Keratinocyte (primary cell): ENCODE data around the gene NKX1-2. TPM values are rescaled to one million over a fixed set of nuclear protein-coding genes. Genes with fewer than 3 reads are reported as not detected.

Experiments used
- DNase-seq: peaks from one replicate; pipeline ENCODE4 v3.0.0-alpha.2; 2011; ENCODE audit warnings: low read depth, missing footprints, low spot score
- FAIRE-seq: peaks from 2 replicates; lab custom pipeline; 2011; peaks lifted over from hg19 to GRCh38; lab: Jason Lieb, UNC
- H2AFZ ChIP-seq: 2 replicates; pipeline ENCODE4 v1.6.0; 2012; ENCODE audit warnings: low read length, control low read depth, inconsistent platforms; ENCODE audit not compliant: control insufficient read depth
- H3K27ac ChIP-seq: 2 replicates; pipeline ENCODE4 v1.5.1; 2011; ENCODE audit warnings: low read length; ENCODE audit not compliant: control insufficient read depth, insufficient read depth
- H3K27me3 ChIP-seq: 3 replicates; pipeline ENCODE4 v1.6.0; 2011; ENCODE audit warnings: low read length; ENCODE audit not compliant: control insufficient read depth, insufficient read depth; ENCODE audit errors: extremely low read depth
- H3K36me3 ChIP-seq, 2 experiments: 2 replicates in 1 of 2; 3 replicates in 1 of 2; pipeline ENCODE4 v1.5.1; 2011; ENCODE audit warnings: low read length in 2 of 2, mild to moderate bottlenecking in 1 of 2; ENCODE audit not compliant: control insufficient read depth in 2 of 2, insufficient read depth in 2 of 2; ENCODE audit errors: extremely low read depth in 1 of 2
- H3K4me1 ChIP-seq: 3 replicates; pipeline ENCODE4 v1.5.1; 2011; ENCODE audit warnings: low read length; ENCODE audit not compliant: control insufficient read depth, insufficient read depth; ENCODE audit errors: extremely low read depth
- H3K4me2 ChIP-seq: 3 replicates; pipeline ENCODE4 v1.6.0; 2011; ENCODE audit warnings: low read depth, low read length; ENCODE audit not compliant: control insufficient read depth, insufficient read depth; ENCODE audit errors: extremely low read depth
- H3K4me3 ChIP-seq, 3 experiments: fragments of 200-600 bp in 1 of 3; sonication (generic) in 1 of 3; 2 replicates in 2 of 3; 3 replicates in 1 of 3; pipeline ENCODE4 v1.5.1; 2011 to 2016; ENCODE audit warnings: low read length in 3 of 3, mild to moderate bottlenecking in 3 of 3, control low read depth in 2 of 3, inconsistent platforms in 1 of 3, low read depth in 1 of 3, mixed read lengths in 1 of 3, mixed run types in 1 of 3, moderate library complexity in 1 of 3; ENCODE audit not compliant: control insufficient read depth in 2 of 3, insufficient read depth in 2 of 3; ENCODE audit errors: extremely low read depth in 1 of 3
- H3K79me2 ChIP-seq: 2 replicates; pipeline ENCODE4 v1.6.0; 2012; ENCODE audit warnings: low read length; ENCODE audit not compliant: control insufficient read depth, insufficient read depth
- H3K9ac ChIP-seq: 3 replicates; pipeline ENCODE4 v1.6.0; 2011; ENCODE audit warnings: low read length; ENCODE audit not compliant: control insufficient read depth, insufficient read depth; ENCODE audit errors: extremely low read depth
- H3K9me1 ChIP-seq: 3 replicates; pipeline ENCODE4 v1.6.0; 2011; ENCODE audit warnings: low read length; ENCODE audit not compliant: control insufficient read depth, insufficient read depth; ENCODE audit errors: extremely low read depth
- H3K9me3 ChIP-seq: 2 replicates; pipeline ENCODE4 v1.5.1; 2012; ENCODE audit warnings: low read depth, low read length; ENCODE audit not compliant: control insufficient read depth
- H4K20me1 ChIP-seq: 3 replicates; pipeline ENCODE4 v1.6.0; 2011; ENCODE audit warnings: low read length; ENCODE audit not compliant: control insufficient read depth, insufficient read depth; ENCODE audit errors: extremely low read depth
- EZH2 ChIP-seq: IDR thresholded peaks from one replicate; pipeline ENCODE4 v1.6.1; 2012; ENCODE audit warnings: inconsistent platforms, mild to moderate bottlenecking, low read length, moderate library complexity
- dilution Hi-C: fragments of 300-500 bp; cut with MboI; formaldehyde crosslinking; loops from one replicate; pipeline ENCODE4 v1.7.0; 2020; ENCODE audit warnings: low sequenced_read_pairs; ENCODE audit not compliant: extremely low pct_ligation_motif_present
- polyA plus RNA-seq, 5 experiments: library from polyadenylated mRNA; depleted of rRNA in 3 of 5; stranded (reverse) in 3 of 5; stranded (forward) in 1 of 5; unstranded in 1 of 5; fragments of >200 nt; gene quantifications; 1 replicate in 1 of 5; 2 replicates in 3 of 5; 3 replicates in 1 of 5; pipeline versions ENCODE4 v1.2.1 to v1.2.3, GENCODE V29; 2011 to 2012; ENCODE audit warnings: missing spikeins in 2 of 5, low read depth in 1 of 5, low replicate concordance in 1 of 5
- TF ChIP-seq, protein P1 (sequence below), 3 experiments: IDR thresholded peaks in 1 of 3; conservative IDR thresholded peaks in 1 of 3; optimal IDR thresholded peaks in 1 of 3; 2 replicates in 2 of 3; 3 replicates in 1 of 3; pipeline versions ENCODE3 to v1.5.1; 2011; ENCODE audit warnings: low read length in 3 of 3, mild to moderate bottlenecking in 3 of 3, moderate library complexity in 2 of 3, control low read depth in 1 of 3, inconsistent platforms in 1 of 3; ENCODE audit not compliant: insufficient read depth in 2 of 3; ENCODE audit errors: extremely low read depth in 1 of 3

The NKX1-2 gene
- polyA plus RNA-seq, 1 donor (not counting 4 experiments of a cell fraction or from before 2014, with no cell fraction given) = 1.9 TPM

- Histone ChIP-seq H3K79me2 (no peaks in the 10 kb centered on the region), H3K27ac (no peak overlapping the region), H2AFZ (no peak overlapping the region), H3K9me3 (no peaks in the 10 kb centered on the region), H3K4me3 (no peak overlapping the region), H3K27me3 (no peaks in the 10 kb centered on the region), H3K36me3 (peaks cover 0 to 2% of the 10 kb centered on the region in 2 experiments), H3K9ac (no peak overlapping the region), H3K4me2 (no peak overlapping the region), H3K9me1 (no peaks in the 10 kb centered on the region), H4K20me1 (no peaks in the 10 kb centered on the region), H3K4me1 (peaks cover 7% of the 10 kb centered on the region)
- no peak for TF ChIP-seq EZH2
- TF ChIP-seq, protein P1, sequence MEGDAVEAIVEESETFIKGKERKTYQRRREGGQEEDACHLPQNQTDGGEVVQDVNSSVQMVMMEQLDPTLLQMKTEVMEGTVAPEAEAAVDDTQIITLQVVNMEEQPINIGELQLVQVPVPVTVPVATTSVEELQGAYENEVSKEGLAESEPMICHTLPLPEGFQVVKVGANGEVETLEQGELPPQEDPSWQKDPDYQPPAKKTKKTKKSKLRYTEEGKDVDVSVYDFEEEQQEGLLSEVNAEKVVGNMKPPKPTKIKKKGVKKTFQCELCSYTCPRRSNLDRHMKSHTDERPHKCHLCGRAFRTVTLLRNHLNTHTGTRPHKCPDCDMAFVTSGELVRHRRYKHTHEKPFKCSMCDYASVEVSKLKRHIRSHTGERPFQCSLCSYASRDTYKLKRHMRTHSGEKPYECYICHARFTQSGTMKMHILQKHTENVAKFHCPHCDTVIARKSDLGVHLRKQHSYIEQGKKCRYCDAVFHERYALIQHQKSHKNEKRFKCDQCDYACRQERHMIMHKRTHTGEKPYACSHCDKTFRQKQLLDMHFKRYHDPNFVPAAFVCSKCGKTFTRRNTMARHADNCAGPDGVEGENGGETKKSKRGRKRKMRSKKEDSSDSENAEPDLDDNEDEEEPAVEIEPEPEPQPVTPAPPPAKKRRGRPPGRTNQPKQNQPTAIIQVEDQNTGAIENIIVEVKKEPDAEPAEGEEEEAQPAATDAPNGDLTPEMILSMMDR (optimal IDR thresholded peaks at IDR 0.05 in 1 of 3, IDR thresholded peaks at IDR 0.05 in 1 of 3, conservative IDR thresholded peaks at IDR 0.05 in 1 of 3; ENCODE audit: extremely low read depth in 1 of 3, insufficient read depth in 2 of 3, low read length in 3 of 3) = no peak
- dilution Hi-C loops = no loop called here
- no peak for FAIRE-seq
- DNase-seq = no peak
Observed at GRCh38 chr10:124481717-124482116, 31.9 kb upstream of the NKX1-2 start.

DNA sequence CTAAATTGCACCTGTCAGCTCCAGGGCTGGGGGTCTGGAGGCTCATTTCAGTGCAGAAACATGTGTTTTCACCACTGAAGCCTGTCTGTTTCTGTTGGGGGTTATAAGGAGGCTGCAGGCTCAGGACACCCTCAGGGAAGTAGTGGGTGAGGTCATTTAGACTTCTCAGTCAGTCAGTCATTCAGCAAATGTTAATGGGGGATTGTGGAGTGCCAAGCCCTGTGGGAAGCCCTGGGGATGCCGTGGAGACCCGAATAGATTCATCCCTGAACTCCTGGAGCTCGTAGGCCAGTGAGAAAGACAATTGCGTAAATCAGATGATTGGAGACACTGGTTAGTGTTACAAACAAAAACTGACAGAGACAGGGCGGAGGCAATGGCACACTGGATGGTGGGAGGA, 31.0 kb upstream of the NKX1-2 start:
- peaks cover 0 to 2% of the 10 kb centered on the region in 2 experiments for H3K36me3 ChIP-seq
- H3K9me3 ChIP-seq = no peaks in the 10 kb centered on the region
- no peaks in the 10 kb centered on the region for H4K20me1 ChIP-seq
- FAIRE-seq (no peak), DNase-seq (no peak)
- no peak overlapping the region for H3K27ac ChIP-seq
- H3K79me2 ChIP-seq = no peaks in the 10 kb centered on the region
- H3K9me1 ChIP-seq = no peaks in the 10 kb centered on the region
- H2AFZ ChIP-seq = no peak overlapping the region
- H3K27me3 ChIP-seq = no peaks in the 10 kb centered on the region
- H3K4me3 ChIP-seq = no peak overlapping the region
- no peak overlapping the region for H3K9ac ChIP-seq
- dilution Hi-C loops = no loop called here
- TF ChIP-seq, protein P1 (optimal IDR thresholded peaks at IDR 0.05 in 1 of 3, IDR thresholded peaks at IDR 0.05 in 1 of 3, conservative IDR thresholded peaks at IDR 0.05 in 1 of 3; ENCODE audit: extremely low read depth in 1 of 3, insufficient read depth in 2 of 3, low read length in 3 of 3) = no peak
- TF ChIP-seq EZH2 = no peak
- no peak overlapping the region for H3K4me2 ChIP-seq
- peaks cover 7% of the 10 kb centered on the region for H3K4me1 ChIP-seq
